Adrenal gland (tissue), 12 donors: ENCODE data around the gene ARMH1. TPM values are rescaled to one million over a fixed set of nuclear protein-coding genes. Genes with fewer than 3 reads are reported as not detected.

ENCODE experiments used
- DNase-seq, 7 donors: peaks; one replicate each; pipeline ENCODE4 v3.0.0-alpha.2; 2019 to 2020
- H3K27ac ChIP-seq, 5 donors: fragments of 200-600 bp; sonication (generic) in 4 of 5; 1 replicate in 3 of 5; 2 replicates in 2 of 5; pipeline versions ENCODE4 v1.5.1 to v1.8.0; 2016 to 2020; ENCODE audit warnings: mild to moderate bottlenecking in 1 of 5
- H3K27me3 ChIP-seq: fragments of 200-600 bp; 2 replicates; pipeline ENCODE4 v1.8.0; 2021
- H3K36me3 ChIP-seq, 2 donors: fragments of 200-600 bp; replicated peaks in 1 of 2; 1 replicate in 1 of 2; 2 replicates in 1 of 2; pipeline versions ENCODE4 v1.5.1 to v1.8.0; 2018 to 2022
- H3K4me1 ChIP-seq, 2 donors: fragments of 200-600 bp; replicated peaks in 1 of 2; 1 replicate in 1 of 2; 2 replicates in 1 of 2; pipeline versions ENCODE4 v1.5.1 to v1.8.0; 2018 to 2021
- H3K4me3 ChIP-seq, 4 donors: fragments of 200-600 bp; sonication (generic) in 3 of 4; one replicate each; pipeline ENCODE4 v1.5.1; 2016 to 2018
- H3K9me3 ChIP-seq, 3 donors: fragments of 200-600 bp; sonication (generic) in 1 of 3; replicated peaks in 1 of 3; 1 replicate in 2 of 3; 2 replicates in 1 of 3; pipeline versions ENCODE4 v1.5.1 to v1.8.0; 2016 to 2021
- CTCF ChIP-seq, 6 experiments: fragments of 450-650 bp in 4 of 6; fragments of 200-600 bp in 2 of 6; sonication (generic) in 1 of 6; IDR thresholded peaks; 1 replicate in 5 of 6; 2 replicates in 1 of 6; pipeline versions ENCODE4 v1.5.1 to v1.8.0; 2016 to 2021; ENCODE audit warnings: antibody characterized with exemption in 6 of 6, mild to moderate bottlenecking in 2 of 6, moderate library complexity in 1 of 6
- POLR2A ChIP-seq, 2 donors: fragments of 450-650 bp; IDR thresholded peaks; one replicate each; pipeline ENCODE4 v1.6.1; 2017; ENCODE audit warnings: antibody characterized with exemption in 2 of 2, mild to moderate bottlenecking in 2 of 2, moderate library complexity in 1 of 2
- WGBS, 4 donors: extraction: QIAGEN DNeasy Blood & Tissue Kit in 2 of 4; methylation state at CpG; one replicate each; pipeline versions ENCODE4 v1.1.5 to v1.1.7; 2013 to 2017; 5-methylcytosine and 5-hydroxymethylcytosine counted together
- intact Hi-C, 2 donors: fragments of 100-400 bp; cut with DNase I; formaldehyde crosslinking; loops; one replicate each; pipeline versions ENCODE4 v1.14.1 to v1.15.0; 2022 to 2023
- polyA plus RNA-seq, 3 donors: library from polyadenylated mRNA; stranded (reverse); fragments of 200-250 nt in 2 of 3; fragments of 350-450 nt in 1 of 3; fragmentation: Illumina TruSeq in 1 of 3; extraction: RNeasy Lipid Tissue Mini Kit (QIAGEN cat#74804) in 1 of 3; gene quantifications; one replicate each; pipeline ENCODE4 v1.2.3, GENCODE V29; 2013 to 2014
- total RNA-seq, 9 donors: library from RNA; depleted of rRNA in 4 of 9; stranded (reverse); fragments of >200 nt in 4 of 9; fragments of 120-200 nt in 1 of 9; fragmentation: NEBNext Ultra II Directional in 1 of 9; extraction: Animal tissue kit (Norgen Biotek cat#: 25700) in 1 of 9; gene quantifications; one replicate each; pipeline versions ENCODE4 v1.1.0 to v1.2.4, GENCODE V29; 2013 to 2023
- donor health status: healthy with polysubstance abuse.
- donor health status: Bipolar disorder and iron deficiency.
- donor health status: DM: yes; HTN: yes; CAD: no.
- donor health status: DM: no; HTN: no; CAD: no.
- donor health status: DM: no; HTN: no; CAD: no.
- donor health status: DM: yes; HTN: yes; CAD: no.

ARMH1 gene
- total and polyA plus RNA-seq, 12 donors: 0.18 to 76.0 (median 4.3) TPM

GRCh38 chr1:44717653-44718052, 43.1 kb downstream of the ARMH1 start:
- H3K27ac ChIP-seq: no peak overlapping the region
- 64 to 71% (median 68%) methylated on average over 1 of the region's 1 CpG for WGBS, 4 donors
- no peak overlapping the region for H3K4me3 ChIP-seq
- no peaks in the 10 kb centered on the region for H3K9me3 ChIP-seq
- intact Hi-C loops: no loop called here
- TF ChIP-seq CTCF (IDR thresholded peaks at IDR 0.05) (no peak), POLR2A (IDR thresholded peaks at IDR 0.05) (no peak)
- H3K27me3 ChIP-seq: no peaks in the 10 kb centered on the region
- peaks cover 0 to 3% of the 10 kb centered on the region in 2 donors for H3K4me1 ChIP-seq
- no peaks in the 10 kb centered on the region for H3K36me3 ChIP-seq
- no peak for DNase-seq

GRCh38 chr1:44718091-44718490, 43.6 kb downstream of the ARMH1 start:
- Histone ChIP-seq H3K27ac (no peak overlapping the region), H3K27me3 (no peaks in the 10 kb centered on the region), H3K4me1 (peaks cover 0 to 3% of the 10 kb centered on the region in 2 donors), H3K9me3 (no peaks in the 10 kb centered on the region), H3K36me3 (no peaks in the 10 kb centered on the region), H3K4me3 (no peak overlapping the region)
- WGBS, 4 donors: 87 to 93% (median 90%) methylated on average over 5 to 6 of the region's 6 CpGs
- TF ChIP-seq CTCF (IDR thresholded peaks at IDR 0.05): no peak
- TF ChIP-seq POLR2A (IDR thresholded peaks at IDR 0.05): no peak
- intact Hi-C loops: no loop called here
- no peak for DNase-seq

GRCh38 chr1:44719318-44719717, 44.8 kb downstream of the ARMH1 start:
- intact Hi-C loops: no loop called here
- H3K27ac ChIP-seq: no peak overlapping the region
- H3K36me3 ChIP-seq: no peaks in the 10 kb centered on the region
- peaks cover 0 to 3% of the 10 kb centered on the region in 2 donors for H3K4me1 ChIP-seq
- H3K9me3 ChIP-seq: no peaks in the 10 kb centered on the region
- H3K4me3 ChIP-seq: no peak overlapping the region
- WGBS, 4 donors: 66 to 80% (median 73%) methylated on average over 5 of the region's 5 CpGs
- no peak for DNase-seq
- H3K27me3 ChIP-seq: no peaks in the 10 kb centered on the region
- TF ChIP-seq POLR2A (IDR thresholded peaks at IDR 0.05) (no peak), CTCF (IDR thresholded peaks at IDR 0.05) (no peak)

GRCh38 chr1:44720281-44720680, 45.8 kb downstream of the ARMH1 start:
- 73 to 95% (median 86%) methylated on average over 4 of the region's 4 CpGs for WGBS, 4 donors
- Histone ChIP-seq H3K4me1 (peaks cover 0 to 3% of the 10 kb centered on the region in 2 donors), H3K4me3 (no peak overlapping the region), H3K36me3 (no peaks in the 10 kb centered on the region), H3K27me3 (no peaks in the 10 kb centered on the region), H3K9me3 (no peaks in the 10 kb centered on the region), H3K27ac (no peak overlapping the region)
- TF ChIP-seq CTCF (IDR thresholded peaks at IDR 0.05): no peak
- TF ChIP-seq POLR2A (IDR thresholded peaks at IDR 0.05): no peak
- intact Hi-C loops: no loop called here
- DNase-seq: no peak
